Measurements from ENCODE around the gene ZC3H18. TPM values are rescaled to one million over a fixed set of nuclear protein-coding genes. Genes with fewer than 3 reads are reported as not detected.

ZC3H18 gene
- total and polyA plus RNA-seq, 10 of the 15 experiments (the other 5 are each of a cell fraction or from before 2014, with no cell fraction given), result 1.0 to 58.3 (median 22.4) TPM

- TF ChIP-seq SMAD1 (IDR thresholded peaks at IDR 0.05; ENCODE audit: low read depth, partially characterized antibody), result no peak
- TF ChIP-seq ZBTB33 (IDR thresholded peaks at IDR 0.05), result no peak
- no peak; the same call in 1 of the 2 replicates for TF ChIP-seq CREM (IDR thresholded peaks at IDR 0.05; ENCODE audit: low read depth)
- TF ChIP-seq BACH1 (IDR thresholded peaks at IDR 0.05; ENCODE audit: borderline replicate concordance), result peak; percentile 45; the same call in 1 of the 2 replicates
- peak; percentile 27; the same call in 1 of the 2 replicates for TF ChIP-seq RB1 (IDR thresholded peaks at IDR 0.05; ENCODE audit: borderline replicate concordance)
- TF ChIP-seq BHLHE40 (IDR thresholded peaks at IDR 0.05; ENCODE audit: borderline replicate concordance in 1 of 2, low read depth in 2 of 2, low read length in 1 of 2), result peak; percentile 81 to 94
- no peak for TF ChIP-seq POU2F2 (IDR thresholded peaks at IDR 0.05; ENCODE audit: borderline replicate concordance, low read depth, low read length)
- no peak for TF ChIP-seq IRF4 (IDR thresholded peaks at IDR 0.05; ENCODE audit: low read depth, low read length)
- peak; percentile 0 for TF ChIP-seq RELA (IDR thresholded peaks at IDR 0.05; ENCODE audit: borderline replicate concordance, partially characterized antibody)
- TF ChIP-seq HDAC2 (IDR thresholded peaks at IDR 0.05), result no peak
- TF ChIP-seq TCF3 (IDR thresholded peaks at IDR 0.05; ENCODE audit: borderline replicate concordance, insufficient read depth, low read depth, low read length), result peak; percentile 88
- peak; percentile 78 for TF ChIP-seq SMARCA5 (IDR thresholded peaks at IDR 0.05)
- TF ChIP-seq CHD4 (IDR thresholded peaks at IDR 0.05), result no peak
- TF ChIP-seq NBN (IDR thresholded peaks at IDR 0.05), result peak; percentile 55; the same call in 1 of the 2 replicates
- no peak for TF ChIP-seq ZNF24 (IDR thresholded peaks at IDR 0.05)
- TF ChIP-seq CBX3 (IDR thresholded peaks at IDR 0.05; ENCODE audit: borderline replicate concordance, low read depth), result no peak
- no peak for TF ChIP-seq IRF5 (IDR thresholded peaks at IDR 0.05; ENCODE audit: borderline replicate concordance)
- TF ChIP-seq ATF3 (IDR thresholded peaks at IDR 0.05; ENCODE audit: borderline replicate concordance, extremely low read depth, low read depth, low read length), result no peak
- TF ChIP-seq EGR1 (IDR thresholded peaks at IDR 0.05; ENCODE audit: borderline replicate concordance in 1 of 2, low read depth in 2 of 2, low read length in 2 of 2), result peak in 1 of 2 experiments; percentile 95; a peak in 2 of 3 replicates
- no peak for TF ChIP-seq MYB (IDR thresholded peaks at IDR 0.05; ENCODE audit: borderline replicate concordance, low read depth, low read length)
- no peak for TF ChIP-seq MEF2B (IDR thresholded peaks at IDR 0.05; ENCODE audit: partially characterized antibody, poor library complexity, severe bottlenecking)
- peak; percentile 55; the same call in 1 of the 2 replicates for TF ChIP-seq TBL1XR1 (IDR thresholded peaks at IDR 0.05; ENCODE audit: low read depth, low read length)
- TF ChIP-seq RUNX3 (IDR thresholded peaks at IDR 0.05; ENCODE audit: low read length), result 0 out of 2 replicates have a peak, but pooled peaks have one; percentile 40
- TF ChIP-seq SKIL (IDR thresholded peaks at IDR 0.05; ENCODE audit: low read depth, poor library complexity, severe bottlenecking), result no peak
- TF ChIP-seq GATAD2B (conservative IDR thresholded peaks at IDR 0.05; ENCODE audit: low read depth), result peak; percentile 89
Observed at GRCh38 chr16:88634141-88634993, 64.2 kb downstream of the ZC3H18 start (continued).

Data from GM12878 (cell line).